Gastroesophageal sphincter (tissue), 3 donors: ENCODE measurements around the gene OAS1.

Experiments used
- CTCF ChIP-seq, 4 experiments: fragments of 200-600 bp in 2 of 4; fragments of 450-650 bp in 2 of 4; sonication (generic) in 1 of 4; IDR thresholded peaks; one replicate each; pipeline ENCODE4 v1.5.1; 2017 to 2019; ENCODE audit warnings: antibody characterized with exemption in 4 of 4, mild to moderate bottlenecking in 2 of 4, moderate library complexity in 2 of 4
- EP300 ChIP-seq: sonication (generic); formaldehyde crosslinking; IDR thresholded peaks from one replicate; pipeline ENCODE4 v1.6.1; 2017; ENCODE audit warnings: antibody characterized with exemption, mild to moderate bottlenecking
- POLR2A ChIP-seq, 2 donors: fragments of 450-650 bp; IDR thresholded peaks; one replicate each; pipeline ENCODE4 v1.6.1; 2017; ENCODE audit warnings: antibody characterized with exemption in 2 of 2, mild to moderate bottlenecking in 2 of 2, moderate library complexity in 1 of 2
- POLR2AphosphoS5 ChIP-seq: sonication (generic); formaldehyde crosslinking; IDR thresholded peaks from one replicate; pipeline ENCODE4 v1.6.1; 2017; ENCODE audit warnings: antibody characterized with exemption

GRCh38 chr12:112941528-112942335 lies 35.0 kb downstream of the OAS1 start:
- TF ChIP-seq POLR2A (IDR thresholded peaks at IDR 0.05) (no peak), CTCF (IDR thresholded peaks at IDR 0.05) (no peak), POLR2AphosphoS5 (no peak), EP300 (no peak)
